Measurements from ENCODE around the gene HOXB3.

DNA sequence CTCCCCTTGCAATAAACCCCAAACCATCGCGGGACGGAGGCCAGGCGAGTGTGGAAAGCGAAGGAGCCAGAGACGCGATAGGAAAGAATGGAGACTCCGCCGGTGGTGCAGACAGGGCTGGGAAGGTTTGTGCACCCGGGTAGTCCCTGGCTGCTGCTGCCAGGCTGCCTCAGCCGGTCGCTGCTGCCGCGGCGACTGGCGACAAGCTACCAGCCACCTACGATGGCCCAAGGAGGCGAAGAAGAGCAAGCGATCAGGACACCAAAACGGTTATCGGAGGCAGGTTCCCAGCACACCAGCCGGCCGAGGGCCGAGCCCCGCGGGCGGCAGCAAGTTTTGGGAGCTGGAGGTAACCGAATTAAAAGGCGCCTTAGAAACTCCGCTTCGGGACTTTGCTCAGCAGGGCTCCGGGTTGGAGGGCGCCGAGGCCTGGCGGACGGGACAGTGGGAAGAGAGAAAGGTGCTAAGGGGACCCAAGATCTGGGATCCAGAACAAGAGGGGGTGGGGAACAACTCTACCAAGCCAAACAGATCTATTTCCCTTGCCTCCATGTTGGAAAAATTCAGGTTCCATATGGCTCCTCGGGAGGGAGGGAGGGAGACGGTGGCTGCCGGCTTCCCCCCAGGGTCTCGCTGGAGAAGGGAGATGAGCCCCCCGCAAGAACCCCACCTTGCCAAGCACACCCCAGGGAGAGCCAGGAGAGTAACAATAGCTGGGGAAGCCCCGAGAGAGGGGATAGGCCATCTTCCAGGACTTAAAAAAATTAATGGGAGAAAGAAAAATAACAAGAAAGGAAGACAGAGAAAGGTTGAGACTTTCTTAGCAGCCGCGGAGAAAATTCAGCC is 35.4 kb downstream of the HOXB3 start:
- TF ChIP-seq, protein P1, sequence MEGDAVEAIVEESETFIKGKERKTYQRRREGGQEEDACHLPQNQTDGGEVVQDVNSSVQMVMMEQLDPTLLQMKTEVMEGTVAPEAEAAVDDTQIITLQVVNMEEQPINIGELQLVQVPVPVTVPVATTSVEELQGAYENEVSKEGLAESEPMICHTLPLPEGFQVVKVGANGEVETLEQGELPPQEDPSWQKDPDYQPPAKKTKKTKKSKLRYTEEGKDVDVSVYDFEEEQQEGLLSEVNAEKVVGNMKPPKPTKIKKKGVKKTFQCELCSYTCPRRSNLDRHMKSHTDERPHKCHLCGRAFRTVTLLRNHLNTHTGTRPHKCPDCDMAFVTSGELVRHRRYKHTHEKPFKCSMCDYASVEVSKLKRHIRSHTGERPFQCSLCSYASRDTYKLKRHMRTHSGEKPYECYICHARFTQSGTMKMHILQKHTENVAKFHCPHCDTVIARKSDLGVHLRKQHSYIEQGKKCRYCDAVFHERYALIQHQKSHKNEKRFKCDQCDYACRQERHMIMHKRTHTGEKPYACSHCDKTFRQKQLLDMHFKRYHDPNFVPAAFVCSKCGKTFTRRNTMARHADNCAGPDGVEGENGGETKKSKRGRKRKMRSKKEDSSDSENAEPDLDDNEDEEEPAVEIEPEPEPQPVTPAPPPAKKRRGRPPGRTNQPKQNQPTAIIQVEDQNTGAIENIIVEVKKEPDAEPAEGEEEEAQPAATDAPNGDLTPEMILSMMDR (IDR thresholded peaks at IDR 0.05): no peak
- no peak for TF ChIP-seq POLR2A (IDR thresholded peaks at IDR 0.05)
